GM21515 (cell line): Measurements from ENCODE around the gene EPB41.
"Not testable (repeated sequence)": the region's sequence is repeated elsewhere in the genome, so short reads cannot be mapped to it uniquely, and the experiment has no call there.

Source experiments
- ATAC-seq: cut with Tn5 transposase; IDR thresholded peaks from one replicate; pipeline ENCODE4 v1.9.1; 2021; ENCODE audit not compliant: unreplicated experiment

EPB41 gene

DNA sequence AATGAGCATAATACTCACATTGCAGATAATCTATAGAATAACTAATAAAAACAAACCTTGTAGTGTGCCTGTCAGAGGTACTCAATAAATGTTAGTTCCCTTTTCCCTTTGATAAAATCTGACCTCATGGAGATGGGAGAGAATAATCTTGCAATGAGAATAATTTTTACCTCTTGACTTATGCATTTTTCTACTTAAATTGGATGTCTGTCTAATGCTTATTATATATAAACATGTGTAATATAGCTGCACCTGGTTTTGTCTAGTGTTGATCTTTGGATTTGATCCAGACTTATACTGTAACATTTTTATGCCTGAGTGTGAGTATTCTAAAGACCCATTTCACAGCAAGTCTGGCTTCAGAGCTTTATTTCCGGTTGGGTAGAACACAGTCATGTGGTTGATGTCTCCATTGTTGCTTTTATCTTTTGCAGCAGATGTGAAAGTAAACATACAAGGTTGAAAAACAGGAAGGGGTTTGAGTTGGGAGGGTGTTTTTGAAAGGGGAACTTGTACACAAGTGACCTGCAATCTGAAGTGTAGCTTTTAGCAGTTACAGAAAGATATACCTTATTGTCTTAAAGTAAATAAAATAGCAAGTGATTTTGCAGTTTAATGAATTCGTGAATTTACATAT, 12.4 kb downstream of the EPB41 start:
- ATAC-seq, result peak; percentile 73

- ATAC-seq, result peak; percentile 19
Observed at GRCh38 chr1:28927266-28927647, 12.9 kb downstream of the EPB41 start.

GRCh38 chr1:28927648-28928313, 13.4 kb downstream of the EPB41 start:
- ATAC-seq, result no peak

GRCh38 chr1:28928314-28928941, 14.1 kb downstream of the EPB41 start:
- ATAC-seq, result no peak

- no peak for ATAC-seq
Observed at GRCh38 chr1:28933277-28933676, 18.9 kb downstream of the EPB41 start.

DNA sequence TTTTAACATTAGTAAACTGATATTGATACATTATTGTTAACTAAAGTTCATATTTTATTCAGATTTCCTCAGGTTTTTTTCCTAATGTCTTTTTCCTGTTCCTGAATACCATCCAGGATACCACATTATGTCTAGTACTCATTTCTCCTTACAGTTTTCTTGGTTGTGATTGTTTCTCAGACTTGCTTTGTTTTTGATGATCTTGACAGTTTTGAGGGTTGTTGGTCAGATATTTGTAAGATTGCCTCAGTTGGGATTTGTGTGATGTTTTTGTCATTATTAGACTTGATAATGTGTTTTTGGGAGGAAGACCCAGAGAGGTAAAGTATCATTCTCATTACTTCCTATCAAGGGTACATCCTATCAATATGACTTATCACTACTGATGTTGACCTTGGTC, 19.5 kb downstream of the EPB41 start:
- no peak for ATAC-seq

DNA sequence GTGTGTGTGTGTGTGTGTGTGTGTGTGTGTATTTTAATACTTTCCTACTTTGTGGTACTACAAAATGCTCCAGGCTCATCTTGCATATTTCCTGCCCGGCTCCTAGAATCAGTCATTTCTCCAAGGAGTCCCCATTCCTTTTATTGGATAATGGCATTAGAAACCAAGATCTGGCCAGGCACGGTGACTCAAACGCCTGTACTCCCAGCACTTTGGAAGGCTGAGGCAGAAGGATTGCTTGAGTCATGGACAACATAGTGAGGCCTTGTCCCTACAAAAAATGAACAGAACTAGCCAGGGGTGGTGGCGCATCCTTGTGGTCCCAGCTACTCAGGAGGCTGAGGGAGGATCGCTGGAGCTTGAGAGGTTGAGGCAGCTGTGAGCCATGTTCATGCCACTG, 20.3 kb downstream of the EPB41 start:
- ATAC-seq, result no peak

DNA sequence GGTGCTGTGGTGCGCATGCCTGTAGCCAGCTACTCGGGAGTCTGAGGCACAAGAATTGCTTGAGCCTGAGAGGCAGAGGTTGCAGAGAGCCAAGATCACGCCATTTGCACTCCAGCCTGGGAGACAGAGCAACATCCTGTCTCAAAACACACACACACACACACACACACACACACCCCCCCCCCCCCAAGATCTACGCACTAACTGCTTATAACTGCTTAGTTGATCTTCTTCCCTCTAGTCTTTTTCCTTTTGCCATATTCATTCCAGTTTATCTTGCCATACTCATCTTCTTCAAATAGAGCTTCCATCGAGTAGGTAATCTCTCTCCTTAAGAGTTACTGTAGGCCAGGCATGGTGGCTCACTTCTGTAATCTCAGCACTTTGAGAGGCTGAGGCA, 20.9 kb downstream of the EPB41 start:
- no peak for ATAC-seq

- ATAC-seq, result no peak
Observed at GRCh38 chr1:28936094-28936493, 21.7 kb downstream of the EPB41 start.

DNA sequence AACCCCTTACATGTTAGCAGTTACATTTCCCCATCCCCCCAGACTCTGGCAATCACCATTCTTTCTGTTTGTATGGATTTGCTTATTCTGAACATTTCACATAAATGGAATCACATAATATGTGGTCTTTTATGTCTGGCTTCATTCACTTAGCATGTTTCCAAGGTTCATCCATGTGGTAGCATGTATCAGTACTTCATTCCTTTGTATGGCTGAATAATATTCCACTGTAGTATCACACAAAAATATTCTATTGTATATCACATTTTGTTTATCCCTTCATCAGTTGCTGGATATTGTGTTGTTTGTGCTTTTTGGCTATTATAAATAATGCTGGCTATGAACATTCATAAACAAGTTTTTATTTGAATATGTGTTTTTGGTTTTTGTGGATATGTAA, 22.2 kb downstream of the EPB41 start:
- no peak for ATAC-seq

- not testable (repeated sequence) for ATAC-seq
Observed at GRCh38 chr1:28943581-28943980, 29.2 kb downstream of the EPB41 start.

GRCh38 chr1:28950006-28950405, 35.6 kb downstream of the EPB41 start:
- ATAC-seq, result no peak

- ATAC-seq, result no peak
Observed at GRCh38 chr1:28950449-28950848, 36.1 kb downstream of the EPB41 start.

DNA sequence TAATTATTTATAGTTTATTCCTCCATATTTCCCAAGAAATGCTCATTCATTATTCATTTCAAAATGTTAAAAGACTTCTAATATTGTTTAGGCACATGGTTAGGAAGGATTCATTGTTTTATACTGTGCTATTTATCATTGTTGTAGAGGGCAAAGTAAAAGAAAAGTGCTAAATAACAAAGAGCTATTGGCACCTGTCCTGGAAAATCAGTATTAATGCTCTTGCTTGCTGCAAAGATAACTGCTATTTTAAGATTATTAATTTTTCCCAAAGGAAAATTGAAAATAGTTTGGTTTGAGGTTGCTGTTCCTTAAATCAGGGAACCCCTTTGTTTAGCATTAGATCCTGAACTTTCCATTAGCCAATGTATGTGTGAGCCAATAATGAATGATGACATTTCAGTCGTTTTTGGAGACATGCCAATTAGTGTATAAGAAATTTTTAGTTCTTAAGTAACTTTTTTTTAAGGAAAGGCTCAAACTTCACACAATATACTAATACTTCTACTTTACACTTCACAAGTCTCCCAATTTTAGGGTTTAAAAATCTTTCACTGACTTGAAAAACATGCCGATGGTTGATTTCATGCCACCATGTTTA, 39.9 kb downstream of the EPB41 start:
- ATAC-seq, result no peak

- ATAC-seq, result no peak
Observed at GRCh38 chr1:28956038-28956464, 41.7 kb downstream of the EPB41 start.

GRCh38 chr1:28962114-28962831, 47.9 kb downstream of the EPB41 start:
- not testable (repeated sequence) for ATAC-seq

- ATAC-seq, result no peak
Observed at GRCh38 chr1:28965271-28965870, 51.0 kb downstream of the EPB41 start.

GRCh38 chr1:28966617-28967016, 52.2 kb downstream of the EPB41 start:
- no peak for ATAC-seq

- no peak for ATAC-seq
Observed at GRCh38 chr1:28971980-28972771, 57.8 kb downstream of the EPB41 start.
